H9 (cell line): ENCODE data around the gene PTPRF. TPM values are rescaled to one million over a fixed set of nuclear protein-coding genes. Genes with fewer than 3 reads are reported as not detected.

Experiments used
- DNase-seq: peaks from one replicate; pipeline ENCODE4 v3.0.0-alpha.2; 2017
- H2AFZ ChIP-seq: one replicate; pipeline ENCODE4 v1.6.1; 2013; ENCODE audit warnings: mild to moderate bottlenecking, low read length, control low read depth, moderate library complexity
- H2AK5ac ChIP-seq: 2 replicates; pipeline ENCODE4 v1.6.1; 2013; ENCODE audit warnings: low read length, control low read depth, mixed read lengths; ENCODE audit not compliant: insufficient read length
- H2BK120ac ChIP-seq: one replicate; pipeline ENCODE4 v1.6.1; 2013; ENCODE audit warnings: low read depth, mild to moderate bottlenecking, low read length, control low read depth, inconsistent platforms; ENCODE audit not compliant: poor library complexity, severe bottlenecking
- H2BK12ac ChIP-seq: 2 replicates; pipeline ENCODE4 v1.6.1; 2013; ENCODE audit warnings: low read length, control low read depth, mixed read lengths, low read depth; ENCODE audit not compliant: insufficient read length
- H2BK15ac ChIP-seq: 2 replicates; pipeline ENCODE4 v1.6.1; 2013; ENCODE audit warnings: low read depth, low read length, control low read depth
- H2BK20ac ChIP-seq: one replicate; pipeline ENCODE4 v1.6.1; 2013; ENCODE audit warnings: low read depth, mild to moderate bottlenecking, low read length, control low read depth, inconsistent platforms; ENCODE audit not compliant: poor library complexity, severe bottlenecking
- H2BK5ac ChIP-seq: 2 replicates; pipeline ENCODE4 v1.6.1; 2013; ENCODE audit warnings: low read length, control low read depth, mixed read lengths; ENCODE audit not compliant: insufficient read length
- H3K14ac ChIP-seq: 2 replicates; pipeline ENCODE4 v1.6.1; 2013; ENCODE audit warnings: low read length, control low read depth; ENCODE audit not compliant: insufficient read depth
- H3K18ac ChIP-seq: 2 replicates; pipeline ENCODE4 v1.6.1; 2013; ENCODE audit warnings: low read depth, mild to moderate bottlenecking, mixed read lengths, low read length, control low read depth; ENCODE audit not compliant: insufficient read length
- H3K23ac ChIP-seq: 2 replicates; pipeline ENCODE4 v1.6.1; 2013; ENCODE audit warnings: low read length, control low read depth, mixed read lengths, low read depth; ENCODE audit not compliant: insufficient read length
- H3K23me2 ChIP-seq: 2 replicates; pipeline ENCODE4 v1.6.1; 2013; ENCODE audit warnings: low read depth, mild to moderate bottlenecking, mixed read lengths, low read length, control low read depth; ENCODE audit not compliant: insufficient read length, poor library complexity, severe bottlenecking
- H3K27ac ChIP-seq: 2 replicates; pipeline ENCODE4 v1.5.1; 2013; ENCODE audit warnings: low read length, control low read depth, mixed read lengths, low read depth; ENCODE audit not compliant: insufficient read length
- H3K27me3 ChIP-seq: 2 replicates; pipeline ENCODE4 v1.6.1; 2013; ENCODE audit warnings: low read length, control low read depth, inconsistent platforms; ENCODE audit not compliant: insufficient read depth
- H3K4ac ChIP-seq: 2 replicates; pipeline ENCODE4 v1.6.1; 2013; ENCODE audit warnings: low read depth, mild to moderate bottlenecking, control low read depth, inconsistent platforms, low read length, moderate library complexity
- H3K4me1 ChIP-seq: 2 replicates; pipeline ENCODE4 v1.6.1; 2013; ENCODE audit warnings: low read length, control low read depth, inconsistent platforms; ENCODE audit not compliant: insufficient read depth
- H3K4me2 ChIP-seq: 2 replicates; pipeline ENCODE4 v1.6.1; 2013; ENCODE audit warnings: low read length, control low read depth, mixed read lengths; ENCODE audit not compliant: insufficient read length, insufficient read depth
- H3K56ac ChIP-seq: 2 replicates; pipeline ENCODE4 v1.6.1; 2013; ENCODE audit warnings: low read depth, mild to moderate bottlenecking, mixed read lengths, low read length, control low read depth; ENCODE audit not compliant: insufficient read length
- H3K79me1 ChIP-seq: 2 replicates; pipeline ENCODE4 v1.6.1; 2013; ENCODE audit warnings: low read depth, mild to moderate bottlenecking, moderate library complexity, low read length, control low read depth, inconsistent platforms; ENCODE audit not compliant: insufficient read depth, poor library complexity, severe bottlenecking
- H3K79me2 ChIP-seq: 2 replicates; pipeline ENCODE4 v1.6.1; 2013; ENCODE audit warnings: low read length, control low read depth, inconsistent platforms; ENCODE audit not compliant: insufficient read depth
- H3K9ac ChIP-seq: 2 replicates; pipeline ENCODE4 v1.6.1; 2013; ENCODE audit warnings: low read length, control low read depth, mixed read lengths; ENCODE audit not compliant: insufficient read length; ENCODE audit errors: extremely low read depth
- H3K9me3 ChIP-seq: one replicate; pipeline ENCODE4 v1.6.1; 2013; ENCODE audit warnings: low read depth, low read length, inconsistent platforms; ENCODE audit not compliant: control insufficient read depth
- H3T11ph ChIP-seq: one replicate; pipeline ENCODE4 v1.6.1; 2013; ENCODE audit warnings: mild to moderate bottlenecking, low read length, control low read depth, inconsistent platforms
- H4K20me1 ChIP-seq: one replicate; pipeline ENCODE4 v1.6.1; 2013; ENCODE audit not compliant: control insufficient read depth, insufficient read length, insufficient read depth
- H4K5ac ChIP-seq: 2 replicates; pipeline ENCODE4 v1.6.1; 2013; ENCODE audit warnings: low read depth, mild to moderate bottlenecking, mixed read lengths, low read length, control low read depth; ENCODE audit not compliant: insufficient read length
- H4K8ac ChIP-seq: replicated peaks from 2 replicates; pipeline ENCODE4 v1.6.1; 2013; ENCODE audit warnings: low read length, control low read depth, mixed read lengths, low read depth; ENCODE audit not compliant: insufficient read length
- H4K91ac ChIP-seq: 2 replicates; pipeline ENCODE4 v1.6.1; 2013; ENCODE audit warnings: low read depth, mild to moderate bottlenecking, moderate library complexity, mixed read lengths, low read length, control low read depth; ENCODE audit not compliant: insufficient read length
- H3K27ac Mint-ChIP-seq, 3 experiments: 2 replicates in 2 of 3; 3 replicates in 1 of 3; pipeline ENCODE4 v1.8.0; 2020 to 2021; ENCODE audit warnings: mixed read lengths in 3 of 3, mild to moderate bottlenecking in 1 of 3, moderate library complexity in 1 of 3
- H3K27me3 Mint-ChIP-seq: 2 replicates; pipeline ENCODE4 v1.8.0; 2021; ENCODE audit warnings: low read depth, mild to moderate bottlenecking, moderate library complexity, mixed read lengths
- H3K36me3 Mint-ChIP-seq, 3 experiments: 2 replicates in 2 of 3; 3 replicates in 1 of 3; pipeline ENCODE4 v1.8.0; 2020 to 2021; ENCODE audit warnings: low read depth in 3 of 3, mixed read lengths in 3 of 3; ENCODE audit not compliant: insufficient read depth in 1 of 3
- H3K4me1 Mint-ChIP-seq, 2 experiments: 2 replicates each; pipeline ENCODE4 v1.8.0; 2020; ENCODE audit warnings: mixed read lengths in 2 of 2
- H3K4me3 Mint-ChIP-seq, 2 experiments: 2 replicates in 1 of 2; 3 replicates in 1 of 2; pipeline ENCODE4 v1.8.0; 2020 to 2021; ENCODE audit warnings: mild to moderate bottlenecking in 2 of 2, mixed read lengths in 2 of 2, moderate library complexity in 1 of 2
- H3K9me3 Mint-ChIP-seq, 2 experiments: 2 replicates in 1 of 2; 3 replicates in 1 of 2; pipeline ENCODE4 v1.8.0; 2020; ENCODE audit warnings: mild to moderate bottlenecking in 2 of 2, mixed read lengths in 2 of 2, moderate library complexity in 1 of 2
- CTCF ChIP-seq: fragments of 200-600 bp; sonication (generic); conservative IDR thresholded peaks from 3 replicates; pipeline ENCODE4 v1.8.0; 2021; ENCODE audit warnings: antibody characterized with exemption, mild to moderate bottlenecking
- WGBS: extraction: QIAGEN DNeasy Blood & Tissue Kit; methylation state at CpG from one replicate; pipeline ENCODE4 v1.1.7; 2013; ENCODE audit warnings: missing lambda C conversion rate, low lambda C conversion rate, mixed read lengths; ENCODE audit not compliant: insufficient read length; ENCODE audit errors: extremely low coverage; 5-methylcytosine and 5-hydroxymethylcytosine counted together
- total RNA-seq: library from RNA; stranded (reverse); gene quantifications from 2 replicates; pipeline ENCODE4 v1.2.1, GENCODE V29; 2021

The PTPRF gene
- total RNA-seq, 1 experiment from 2014 or later = 193 TPM

GRCh38 chr1:43617668-43618067, 87.0 kb downstream of the PTPRF start:
- Histone ChIP-seq H2BK20ac (no peak overlapping the region), H4K8ac (no peak overlapping the region), H3K27ac (no peak overlapping the region), H3T11ph (no peak overlapping the region), H3K4me2 (no peak overlapping the region), H2BK12ac (no peak overlapping the region), H3K56ac (no peak overlapping the region), H2BK15ac (no peak overlapping the region), H3K27me3 (no peaks in the 10 kb centered on the region), H3K23me2 (no peaks in the 10 kb centered on the region), H3K4ac (no peak overlapping the region), H2AK5ac (no peak overlapping the region), H3K9me3 (no peaks in the 10 kb centered on the region), H3K23ac (no peak overlapping the region), H4K5ac (no peak overlapping the region), H2BK5ac (no peak overlapping the region), H3K4me1 (no peaks in the 10 kb centered on the region), H3K79me1 (no peaks in the 10 kb centered on the region), H2AFZ (no peak overlapping the region), H4K20me1 (no peaks in the 10 kb centered on the region), H3K18ac (no peak overlapping the region), H3K14ac (no peak overlapping the region), H3K79me2 (no peaks in the 10 kb centered on the region), H3K9ac (no peak overlapping the region), H4K91ac (no peak overlapping the region), H2BK120ac (no peak overlapping the region)
- Mint-ChIP-seq H3K27me3 (no peaks in the 10 kb centered on the region; the same call in 1 of the 2 replicates), H3K27ac (no peak overlapping the region; a peak in 1 of 7 replicates), H3K4me3 (no peak overlapping the region), H3K36me3 (peaks cover 30 to 86% (median 84%) of the 10 kb centered on the region in 3 experiments), H3K4me1 (no peaks in the 10 kb centered on the region), H3K9me3 (no peaks in the 10 kb centered on the region)
- DNase-seq = no peak
- no CpG with 5 or more reads among the region's 14 CpGs for WGBS
- TF ChIP-seq CTCF = no peak
